ENCODE measurements around the gene ALG13. TPM values are rescaled to one million over a fixed set of nuclear protein-coding genes. Genes with fewer than 3 reads are reported as not detected.

Gene ALG13
- total RNA-seq, 4 donors from 2014 or later = 15.7 to 42.0 (median 18.7) TPM

GRCh38 chrX:111661241-111661640 is 19.7 kb upstream of the ALG13 start:
- H3K4me3 ChIP-seq = no peak overlapping the region
- H3K9me3 ChIP-seq = no peaks in the 10 kb centered on the region
- H3K27ac ChIP-seq = no peak overlapping the region
- no peak for TF ChIP-seq POLR2A (IDR thresholded peaks at IDR 0.05)
- no peak for TF ChIP-seq CTCF (IDR thresholded peaks at IDR 0.05 in 4 of 5, conservative IDR thresholded peaks at IDR 0.05 in 1 of 5)
- H3K36me3 ChIP-seq = no peaks in the 10 kb centered on the region
- H3K27me3 ChIP-seq = peaks cover 0 to 5% (median 0%) of the 10 kb centered on the region in 3 donors
- H3K4me1 ChIP-seq = no peaks in the 10 kb centered on the region
- DNase-seq (no peak), ATAC-seq (no peak)
- intact Hi-C loops (cut with DNase I; ENCODE audit: low total_unique reads) (no loop called here), in situ Hi-C loops (cut with MboI; ENCODE audit: low sequenced_read_pairs in 4 of 4) (no loop called here)

GRCh38 chrX:111662292-111662691 is 18.7 kb upstream of the ALG13 start:
- Histone ChIP-seq H3K4me3 (no peak overlapping the region), H3K4me1 (no peaks in the 10 kb centered on the region), H3K27me3 (peaks cover 0 to 5% (median 0%) of the 10 kb centered on the region in 3 donors), H3K36me3 (no peaks in the 10 kb centered on the region), H3K27ac (no peak overlapping the region), H3K9me3 (no peaks in the 10 kb centered on the region)
- no peak for ATAC-seq
- TF ChIP-seq CTCF (IDR thresholded peaks at IDR 0.05 in 4 of 5, conservative IDR thresholded peaks at IDR 0.05 in 1 of 5) (no peak), POLR2A (IDR thresholded peaks at IDR 0.05) (no peak)
- no peak for DNase-seq
- in situ Hi-C loops (cut with MboI; ENCODE audit: low sequenced_read_pairs in 4 of 4) = no loop called here
- intact Hi-C loops (cut with DNase I; ENCODE audit: low total_unique reads) = no loop called here

- ATAC-seq (no peak), DNase-seq (no peak)
- Histone ChIP-seq H3K4me1 (no peaks in the 10 kb centered on the region), H3K36me3 (no peaks in the 10 kb centered on the region), H3K4me3 (no peak overlapping the region), H3K27ac (no peak overlapping the region), H3K27me3 (peaks cover 0 to 6% (median 4%) of the 10 kb centered on the region in 3 donors), H3K9me3 (no peaks in the 10 kb centered on the region)
- TF ChIP-seq POLR2A (IDR thresholded peaks at IDR 0.05) (no peak), CTCF (IDR thresholded peaks at IDR 0.05 in 4 of 5, conservative IDR thresholded peaks at IDR 0.05 in 1 of 5) (no peak)
- in situ Hi-C loops (cut with MboI; ENCODE audit: low sequenced_read_pairs in 4 of 4) = no loop called here
- intact Hi-C loops (cut with DNase I; ENCODE audit: low total_unique reads) = no loop called here
Measured at GRCh38 chrX:111671668-111672067, 9.3 kb upstream of the ALG13 start.

- TF ChIP-seq CTCF (IDR thresholded peaks at IDR 0.05 in 4 of 5, conservative IDR thresholded peaks at IDR 0.05 in 1 of 5) (no peak), POLR2A (IDR thresholded peaks at IDR 0.05) (no peak)
- Histone ChIP-seq H3K4me1 (no peaks in the 10 kb centered on the region), H3K36me3 (peaks cover 0 to 3% of the 10 kb centered on the region in 2 donors), H3K4me3 (no peak overlapping the region), H3K27ac (no peak overlapping the region), H3K9me3 (no peaks in the 10 kb centered on the region), H3K27me3 (no peaks in the 10 kb centered on the region)
- in situ Hi-C loops (cut with MboI; ENCODE audit: low sequenced_read_pairs in 4 of 4) = no loop called here
- no peak for DNase-seq
- no peak for ATAC-seq
- intact Hi-C loops (cut with DNase I; ENCODE audit: low total_unique reads) = no loop called here
Measured at GRCh38 chrX:111687305-111687704, 6.3 kb downstream of the ALG13 start.

- no peak for TF ChIP-seq POLR2A (IDR thresholded peaks at IDR 0.05)
- TF ChIP-seq CTCF (IDR thresholded peaks at IDR 0.05 in 4 of 5, conservative IDR thresholded peaks at IDR 0.05 in 1 of 5) = no peak
- Histone ChIP-seq H3K36me3 (no peaks in the 10 kb centered on the region), H3K4me3 (no peak overlapping the region), H3K27me3 (no peaks in the 10 kb centered on the region), H3K9me3 (no peaks in the 10 kb centered on the region), H3K4me1 (no peaks in the 10 kb centered on the region), H3K27ac (no peak overlapping the region)
- ATAC-seq (no peak), DNase-seq (no peak)
- intact Hi-C loops (cut with DNase I; ENCODE audit: low total_unique reads) (no loop called here), in situ Hi-C loops (cut with MboI; ENCODE audit: low sequenced_read_pairs in 4 of 4) (no loop called here)
Measured at GRCh38 chrX:111695297-111695880, 14.4 kb downstream of the ALG13 start.
